HG03280 (cell line): Measurements from ENCODE around the gene PNLIPRP2.

ENCODE experiments used
- ATAC-seq: cut with Tn5 transposase; IDR thresholded peaks from one replicate; pipeline ENCODE4 v1.9.1; 2021; ENCODE audit warnings: mild to moderate bottlenecking, moderate library complexity; ENCODE audit not compliant: unreplicated experiment

Gene PNLIPRP2

GRCh38 chr10:116676633-116677032 is 55.9 kb downstream of the PNLIPRP2 start:
- no peak for ATAC-seq

- ATAC-seq: no peak
Observed at GRCh38 chr10:116679351-116679750, 58.6 kb downstream of the PNLIPRP2 start.

- ATAC-seq: no peak
Observed at GRCh38 chr10:116683166-116683565, 62.4 kb downstream of the PNLIPRP2 start.

- ATAC-seq: no peak
Observed at GRCh38 chr10:116683821-116684220, 63.1 kb downstream of the PNLIPRP2 start.

- ATAC-seq: no peak
Observed at GRCh38 chr10:116684781-116685180, 64.0 kb downstream of the PNLIPRP2 start.

- ATAC-seq: no peak
Observed at GRCh38 chr10:116685807-116686206, 65.1 kb downstream of the PNLIPRP2 start.

- ATAC-seq: no peak
Observed at GRCh38 chr10:116686632-116687031, 65.9 kb downstream of the PNLIPRP2 start.

- no peak for ATAC-seq
Observed at GRCh38 chr10:116687633-116688032, 66.9 kb downstream of the PNLIPRP2 start.

- no peak for ATAC-seq
Observed at GRCh38 chr10:116688241-116688711, 67.5 kb downstream of the PNLIPRP2 start.

- no peak for ATAC-seq
Observed at GRCh38 chr10:116688741-116689495, 68.2 kb downstream of the PNLIPRP2 start.

- no peak for ATAC-seq
Observed at GRCh38 chr10:116689744-116690143, 69.0 kb downstream of the PNLIPRP2 start.

GRCh38 chr10:116690356-116691322 is 69.9 kb downstream of the PNLIPRP2 start:
- ATAC-seq: no peak

GRCh38 chr10:116691635-116692034 is 70.9 kb downstream of the PNLIPRP2 start:
- no peak for ATAC-seq

GRCh38 chr10:116692225-116692624 is 71.5 kb downstream of the PNLIPRP2 start:
- no peak for ATAC-seq

- no peak for ATAC-seq
Observed at GRCh38 chr10:116694243-116694926, 73.6 kb downstream of the PNLIPRP2 start.
